Hepatocyte (in vitro differentiated cells): ENCODE data around the gene METTL21C.

Source experiments
- CTCF ChIP-seq: fragments of 200-600 bp; sonication (generic); IDR thresholded peaks from 2 replicates; pipeline ENCODE4 v1.5.1; 2016; ENCODE audit warnings: antibody characterized with exemption, mild to moderate bottlenecking; ENCODE audit not compliant: poor library complexity
- EZH2 ChIP-seq: fragments of 200-600 bp; sonication (generic); IDR thresholded peaks from 2 replicates; pipeline ENCODE4 v1.6.1; 2016; ENCODE audit warnings: antibody characterized with exemption, mild to moderate bottlenecking, borderline replicate concordance
- EZH2phosphoT487 ChIP-seq: fragments of 200-600 bp; sonication (generic); IDR thresholded peaks from one replicate; pipeline ENCODE4 v1.6.1; 2018; ENCODE audit warnings: antibody characterized with exemption, mild to moderate bottlenecking, low read depth, moderate library complexity; ENCODE audit not compliant: unreplicated experiment, severe bottlenecking

GRCh38 chr13:102692491-102692826, 2.4 kb downstream of the METTL21C start:
- no peak for TF ChIP-seq CTCF
- TF ChIP-seq EZH2 = no peak
- TF ChIP-seq EZH2phosphoT487 = no peak
